IMR-90 (cell line): ENCODE data around the gene WIPF2. TPM values are rescaled to one million over a fixed set of nuclear protein-coding genes. Genes with fewer than 3 reads are reported as not detected.

Experiments used
- ATAC-seq: fragments of 200-7000 bp; cut with Tn5 transposase; 2 replicates; pipeline ENCODE4 v1.9.1; 2020; ENCODE audit warnings: low read depth, mild to moderate bottlenecking, moderate library complexity
- BruUV-seq: library from RNA; stranded (reverse); fragments of 400-500 nt; replicated peaks from 2 replicates; lab custom pipeline; 2021; lab: Mats Ljungman, UMichigan
- CTCF ChIA-PET: fragments of 300-600 bp; formaldehyde crosslinking; extraction: SDS; loops from one replicate; lab custom pipeline; 2021; ENCODE audit warnings: antibody characterized with exemption; lab: Yijun Ruan, JAX
- POLR2A ChIA-PET: fragments of 300-600 bp; sonication (Branson Sonifier 250); formaldehyde crosslinking; loops from one replicate; lab custom pipeline; 2022; ENCODE audit warnings: antibody characterized with exemption; ENCODE audit not compliant: unreplicated experiment; lab: Charles Lee
- DNase-seq: peaks from one replicate; pipeline ENCODE4 v3.0.0; 2013
- H2AFZ ChIP-seq: replicated peaks from 2 replicates; pipeline ENCODE3; 2013; ENCODE audit warnings: low read length, mild to moderate bottlenecking; ENCODE audit not compliant: poor library complexity
- H2AK5ac ChIP-seq: 2 replicates; pipeline ENCODE4 v1.6.1; 2013; ENCODE audit warnings: low read depth, low read length, inconsistent platforms
- H2AK9ac ChIP-seq: replicated peaks from 2 replicates; pipeline ENCODE3; 2013; ENCODE audit warnings: mild to moderate bottlenecking, low read depth, low read length, moderate library complexity; ENCODE audit not compliant: poor library complexity
- H2BK120ac ChIP-seq: 2 replicates; pipeline ENCODE4 v1.6.1; 2013; ENCODE audit warnings: low read depth, low read length, inconsistent platforms
- H2BK15ac ChIP-seq: 3 replicates; pipeline ENCODE4 v1.6.1; 2013; ENCODE audit warnings: low read depth, low read length, inconsistent platforms
- H2BK20ac ChIP-seq: 2 replicates; pipeline ENCODE4 v1.6.1; 2013; ENCODE audit warnings: low read depth, mild to moderate bottlenecking, inconsistent platforms, low read length, moderate library complexity
- H2BK5ac ChIP-seq: 2 replicates; pipeline ENCODE4 v1.6.1; 2013; ENCODE audit warnings: mild to moderate bottlenecking, low read depth, low read length, inconsistent platforms; ENCODE audit not compliant: poor library complexity, severe bottlenecking
- H3K14ac ChIP-seq: replicated peaks from 2 replicates; pipeline ENCODE4 v1.6.1; 2013; ENCODE audit warnings: low read depth, low read length, inconsistent platforms
- H3K18ac ChIP-seq: 2 replicates; pipeline ENCODE4 v1.6.1; 2013; ENCODE audit warnings: low read depth, low read length, control low read depth
- H3K23ac ChIP-seq: 2 replicates; pipeline ENCODE4 v1.6.1; 2013; ENCODE audit warnings: low read depth, low read length, inconsistent platforms
- H3K27ac ChIP-seq: 2 replicates; pipeline ENCODE4 v1.5.1; 2013; ENCODE audit warnings: mild to moderate bottlenecking, control low read depth, low read length; ENCODE audit not compliant: insufficient read depth
- H3K27me3 ChIP-seq: 2 replicates; pipeline ENCODE4 v1.6.1; 2013; ENCODE audit warnings: low read length; ENCODE audit not compliant: control insufficient read depth, insufficient read depth
- H3K36me3 ChIP-seq: 2 replicates; pipeline ENCODE4 v1.6.1; 2013; ENCODE audit warnings: low read length, mixed read lengths; ENCODE audit not compliant: control insufficient read depth, insufficient read depth
- H3K4ac ChIP-seq: 2 replicates; pipeline ENCODE4 v1.6.1; 2013; ENCODE audit warnings: low read depth, low read length, inconsistent platforms
- H3K4me1 ChIP-seq: 2 replicates; pipeline ENCODE4 v1.6.1; 2013; ENCODE audit warnings: low read length, mixed read lengths; ENCODE audit not compliant: control insufficient read depth, insufficient read depth
- H3K4me2 ChIP-seq: 2 replicates; pipeline ENCODE4 v1.6.1; 2013; ENCODE audit warnings: low read depth, mild to moderate bottlenecking, control low read depth, low read length, moderate library complexity
- H3K4me3 ChIP-seq: 2 replicates; pipeline ENCODE4 v1.5.1; 2013; ENCODE audit warnings: low read depth, mild to moderate bottlenecking, control low read depth, low read length, moderate library complexity; ENCODE audit not compliant: insufficient read depth
- H3K56ac ChIP-seq: 2 replicates; pipeline ENCODE4 v1.6.1; 2013; ENCODE audit warnings: low read length, inconsistent platforms; ENCODE audit not compliant: insufficient read depth; ENCODE audit errors: extremely low read depth
- H3K79me1 ChIP-seq, 2 experiments: 2 replicates each; pipeline ENCODE4 v1.6.1; 2013; ENCODE audit warnings: low read length in 2 of 2, inconsistent platforms in 1 of 2, low read depth in 1 of 2
- H3K9ac ChIP-seq: 2 replicates; pipeline ENCODE4 v1.6.1; 2013; ENCODE audit warnings: low read depth, low read length, control low read depth
- H3K9me1 ChIP-seq: 2 replicates; pipeline ENCODE4 v1.6.1; 2013; ENCODE audit warnings: low read length, inconsistent platforms; ENCODE audit not compliant: insufficient read depth
- H3K9me3 ChIP-seq: 2 replicates; pipeline ENCODE4 v1.6.1; 2013; ENCODE audit warnings: low read length; ENCODE audit not compliant: control insufficient read depth, insufficient read depth
- H4K20me1 ChIP-seq: 2 replicates; pipeline ENCODE4 v1.6.1; 2013; ENCODE audit warnings: low read length, inconsistent platforms; ENCODE audit not compliant: insufficient read depth
- H4K5ac ChIP-seq: 2 replicates; pipeline ENCODE4 v1.6.1; 2013; ENCODE audit warnings: mild to moderate bottlenecking, low read depth, low read length, control low read depth
- H4K8ac ChIP-seq, 2 experiments: 2 replicates each; pipeline ENCODE4 v1.6.1; 2013; ENCODE audit warnings: low read depth in 2 of 2, low read length in 2 of 2, control low read depth in 1 of 2, inconsistent platforms in 1 of 2
- H4K91ac ChIP-seq: 2 replicates; pipeline ENCODE4 v1.6.1; 2013; ENCODE audit warnings: low read depth, low read length, inconsistent platforms; ENCODE audit not compliant: insufficient read depth
- BHLHE40 ChIP-seq: fragments of 150-350 bp; IDR thresholded peaks from 2 replicates; pipeline ENCODE4 v1.6.1; 2016; ENCODE audit warnings: mild to moderate bottlenecking, low read depth, low read length
- CEBPB ChIP-seq: IDR thresholded peaks from 2 replicates; pipeline ENCODE4 v1.6.1; 2012; ENCODE audit warnings: low read depth, low read length, improper control_type of control experiment
- FOS ChIP-seq: fragments of 150-350 bp; IDR thresholded peaks from 2 replicates; pipeline ENCODE4 v1.6.1; 2016; ENCODE audit warnings: low read depth, low read length
- dilution Hi-C: fragments of 300-500 bp; cut with HindIII; formaldehyde crosslinking; loops from one replicate; pipeline ENCODE4 v1.14.3; 2018; ENCODE audit warnings: low sequenced_read_pairs; ENCODE audit not compliant: unreplicated experiment
- in situ Hi-C: fragments of 300-500 bp; cut with MboI; formaldehyde crosslinking; loops from 3 replicates; pipeline ENCODE4 v1.14.3; 2019; ENCODE audit warnings: low sequenced_read_pairs, inconsistent platforms, mixed read lengths
- intact Hi-C: fragments of 100-400 bp; cut with micrococcal nuclease; formaldehyde crosslinking; loops from 2 replicates; pipeline ENCODE4 v1.10.0; 2022
- polyA plus RNA-seq, 3 experiments: library from polyadenylated mRNA; depleted of rRNA; stranded (reverse); fragments of >200 nt; gene quantifications; 2 replicates each; pipeline ENCODE4 v1.2.3, GENCODE V29; 2012; ENCODE audit warnings: low replicate concordance in 1 of 3
- total RNA-seq: library from RNA; depleted of rRNA; stranded (reverse); fragments of >200 nt; gene quantifications from 2 replicates; pipeline ENCODE4 v1.2.3, GENCODE V29; 2012

WIPF2 gene
- total and polyA plus RNA-seq, 2 of the 4 experiments (the other 2 are of a cell fraction), result 2.0 to 8.9 TPM

DNA sequence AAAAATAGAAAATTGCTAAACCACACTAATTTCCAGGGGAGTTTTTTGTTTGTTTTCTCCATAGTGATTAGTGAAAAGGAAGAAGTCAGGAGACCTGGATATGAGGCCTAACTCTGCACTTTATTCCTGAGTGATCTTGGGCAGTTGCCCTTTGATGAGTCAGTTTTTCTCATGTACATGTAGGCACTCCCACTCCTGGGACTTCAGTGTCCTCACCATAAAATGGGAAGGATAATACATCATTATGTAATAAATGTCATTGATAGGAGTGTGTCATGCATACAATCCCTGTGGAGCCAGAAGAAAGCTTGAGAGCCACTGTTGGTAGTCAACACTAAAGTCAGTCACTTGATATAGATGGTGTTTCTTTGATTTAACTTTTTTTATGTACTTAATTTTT, 32.5 kb downstream of the WIPF2 start:
- Histone ChIP-seq H3K36me3 (peaks cover under 1% of the 10 kb centered on the region; the same call in 1 of the 2 replicates), H3K18ac (no peak overlapping the region), H3K56ac (no peak overlapping the region), H2AK5ac (no peak overlapping the region), H4K91ac (no peak overlapping the region), H3K9me1 (peaks cover 13% of the 10 kb centered on the region; the same call in 1 of the 2 replicates), H3K9me3 (no peaks in the 10 kb centered on the region), H3K4me3 (no peak overlapping the region), H3K4me1 (0 out of 2 replicates have a peak, but pooled peaks cover 3% of the 10 kb centered on the region), H3K27me3 (no peaks in the 10 kb centered on the region), H3K9ac (no peak overlapping the region), H3K23ac (no peak overlapping the region), H2AK9ac (no peak overlapping the region), H4K8ac (no peak overlapping the region), H2BK15ac (no peak overlapping the region), H2AFZ (no peak overlapping the region), H3K79me1 (peaks cover 33 to 56% of the 10 kb centered on the region in 2 experiments), H3K27ac (no peak overlapping the region), H2BK120ac (no peak overlapping the region), H3K14ac (no peak overlapping the region), H2BK5ac (no peak overlapping the region), H4K5ac (no peak overlapping the region), H3K4ac (no peak overlapping the region), H2BK20ac (no peak overlapping the region), H4K20me1 (peaks cover 22% of the 10 kb centered on the region), H3K4me2 (no peak overlapping the region)
- BruUV-seq, result no TSS peak
- DNase-seq (peak; percentile 85), ATAC-seq (peak; percentile 86)
- TF ChIP-seq FOS, result 0 out of 2 replicates have a peak, but pooled peaks have one; percentile 17
- peak; percentile 28; the same call in 1 of the 2 replicates for TF ChIP-seq BHLHE40
- no peak for TF ChIP-seq CEBPB
- dilution Hi-C loops (no loop called here), intact Hi-C loops (loop anchor here (10.0 kb wide), 1 partner anchor 47 kb away; no protein-coding TSS in a partner anchor), in situ Hi-C loops (loop anchor here (5.0 kb wide), 1 partner anchor 49 kb away; no protein-coding TSS in a partner anchor)
- POLR2A ChIA-PET, result interaction anchor here (0.6 kb wide), 1 partner anchor 78 kb away, joined by 3 read pairs; no protein-coding TSS in a partner anchor
- CTCF ChIA-PET, result no interaction called here
